Measurements from ENCODE around the gene ALS2CL. TPM values are rescaled to one million over a fixed set of nuclear protein-coding genes. Genes with fewer than 3 reads are reported as not detected.

The ALS2CL gene
- total and polyA plus RNA-seq, 8 donors: 7.8 to 61.1 (median 14.2) TPM

GRCh38 chr3:46695962-46696894 lies 2.7 kb upstream of the ALS2CL start:
- no peak overlapping the region for H3K4me3 ChIP-seq
- no peaks in the 10 kb centered on the region for H3K27me3 ChIP-seq
- WGBS, 2 donors: 74 to 78% methylated on average over 4 of the region's 4 CpGs
- H3K9me3 ChIP-seq: no peaks in the 10 kb centered on the region
- H3K27ac ChIP-seq: peak overlapping the region in 1 of 4 donors; percentile 24
- peak in 2 of 6 donors; percentile 25 to 48 for DNase-seq
- H3K4me1 ChIP-seq: peaks cover 0 to 14% (median 11%) of the 10 kb centered on the region in 3 donors
- no peak for ATAC-seq
- no peaks in the 10 kb centered on the region for H3K36me3 ChIP-seq
- no peak for TF ChIP-seq CTCF (IDR thresholded peaks at IDR 0.05)
- FAIRE-seq: no peak
- intact Hi-C loops (cut with DNase I): no loop called here

- WGBS, 2 donors: 87 to 88% methylated on average over 11 of the region's 11 CpGs
- TF ChIP-seq CTCF (IDR thresholded peaks at IDR 0.05): peak in 1 of 4 donors; percentile 10
- Histone ChIP-seq H3K9me3 (no peaks in the 10 kb centered on the region), H3K4me1 (peaks cover 0 to 13% (median 11%) of the 10 kb centered on the region in 3 donors), H3K4me3 (no peak overlapping the region), H3K27ac (peak overlapping the region in 2 of 4 donors; percentile 17 to 28), H3K27me3 (no peaks in the 10 kb centered on the region), H3K36me3 (no peaks in the 10 kb centered on the region)
- intact Hi-C loops (cut with DNase I): no loop called here
- no peak for FAIRE-seq
- peak in 3 of 6 donors; percentile 13 to 42 (median 34) for DNase-seq
- peak in 2 of 4 donors; percentile 1 to 10 for ATAC-seq
These were observed 1.9 kb upstream of the ALS2CL start for GRCh38 chr3:46695177-46695961.

- no peak for TF ChIP-seq CTCF (IDR thresholded peaks at IDR 0.05)
- 92 to 100% methylated on average over 3 of the region's 3 CpGs for WGBS, 2 donors
These were observed 1.0 kb upstream of the ALS2CL start for GRCh38 chr3:46694520-46694919.

GRCh38 chr3:46693892-46694226 lies 380 bp upstream of the ALS2CL start:
- WGBS, 2 donors: 23 to 29% methylated on average over 26 to 30 of the region's 30 CpGs
- no peaks in the 10 kb centered on the region for H3K9me3 ChIP-seq
- H3K4me3 ChIP-seq: peak overlapping the region; percentile 54 to 70 (median 59)
- DNase-seq: peak in 2 of 6 donors; percentile 45 to 82
- peaks cover 0 to 11% (median 10%) of the 10 kb centered on the region in 3 donors for H3K4me1 ChIP-seq
- H3K36me3 ChIP-seq: no peaks in the 10 kb centered on the region
- TF ChIP-seq CTCF (IDR thresholded peaks at IDR 0.05): no peak
- no peak for FAIRE-seq
- no peaks in the 10 kb centered on the region for H3K27me3 ChIP-seq
- ATAC-seq: peak; percentile 4 to 22 (median 14)
- peak overlapping the region in 3 of 4 donors; percentile 75 to 79 (median 76) for H3K27ac ChIP-seq
- intact Hi-C loops (cut with DNase I): no loop called here

More at GRCh38 chr3:46694520-46694919, 1.0 kb upstream of the ALS2CL start:
- Histone ChIP-seq H3K27me3 (no peaks in the 10 kb centered on the region), H3K9me3 (no peaks in the 10 kb centered on the region), H3K4me3 (no peak overlapping the region), H3K27ac (no peak overlapping the region), H3K36me3 (no peaks in the 10 kb centered on the region), H3K4me1 (peaks cover 0 to 11% (median 10%) of the 10 kb centered on the region in 3 donors)
- DNase-seq (peak in 2 of 6 donors; percentile 10 to 29), FAIRE-seq (no peak), ATAC-seq (no peak)
- intact Hi-C loops (cut with DNase I): no loop called here

Measured in pancreas (tissue), 10 donors.